Forelimb muscle (tissue), 1 donor: ENCODE measurements around the gene PPM1M. TPM values are rescaled to one million over a fixed set of nuclear protein-coding genes. Genes with fewer than 3 reads are reported as not detected.

Experiments used
- DNase-seq: peaks from one replicate; pipeline ENCODE4 v3.0.0-alpha.2; 2013; ENCODE audit warnings: low read depth
- polyA plus RNA-seq: library from polyadenylated mRNA; unstranded; fragments of 120-200 nt; gene quantifications from one replicate; pipeline ENCODE4 v1.2.1, GENCODE V29; 2013; ENCODE audit not compliant: insufficient read length

PPM1M gene
- polyA plus RNA-seq, 1 donor: 13.3 TPM

DNA sequence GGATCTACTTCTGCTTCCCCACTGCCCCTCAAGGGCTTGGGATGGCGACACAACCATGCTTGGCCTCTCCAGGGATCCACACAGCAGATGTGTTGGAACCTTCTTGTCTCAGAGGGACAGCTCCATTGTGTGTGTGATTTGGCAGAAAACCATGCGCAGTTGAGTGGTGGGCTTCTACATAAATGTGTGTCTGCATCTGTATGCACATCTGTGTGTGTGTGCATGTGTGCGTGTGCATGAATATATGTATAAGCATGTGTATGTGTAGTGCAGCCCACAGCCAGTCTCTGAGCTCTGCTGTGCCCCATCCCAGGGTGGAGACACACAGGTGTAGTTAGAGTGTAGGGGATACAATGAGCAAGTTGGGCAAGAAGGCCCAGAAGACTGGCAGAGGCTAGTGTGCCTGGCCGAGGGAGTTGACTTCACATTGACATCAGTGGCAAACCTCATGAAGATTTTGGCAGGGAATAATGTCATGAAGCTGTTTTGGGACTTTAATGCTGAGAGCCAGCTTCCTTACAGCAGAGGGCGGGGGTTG lies 50.2 kb downstream of the PPM1M start:
- no peak for DNase-seq

- no peak for DNase-seq
These were observed 51.9 kb downstream of the PPM1M start for GRCh38 chr3:52297242-52298148.

- DNase-seq: no peak
These were observed 52.9 kb downstream of the PPM1M start for GRCh38 chr3:52298149-52299098.

DNA sequence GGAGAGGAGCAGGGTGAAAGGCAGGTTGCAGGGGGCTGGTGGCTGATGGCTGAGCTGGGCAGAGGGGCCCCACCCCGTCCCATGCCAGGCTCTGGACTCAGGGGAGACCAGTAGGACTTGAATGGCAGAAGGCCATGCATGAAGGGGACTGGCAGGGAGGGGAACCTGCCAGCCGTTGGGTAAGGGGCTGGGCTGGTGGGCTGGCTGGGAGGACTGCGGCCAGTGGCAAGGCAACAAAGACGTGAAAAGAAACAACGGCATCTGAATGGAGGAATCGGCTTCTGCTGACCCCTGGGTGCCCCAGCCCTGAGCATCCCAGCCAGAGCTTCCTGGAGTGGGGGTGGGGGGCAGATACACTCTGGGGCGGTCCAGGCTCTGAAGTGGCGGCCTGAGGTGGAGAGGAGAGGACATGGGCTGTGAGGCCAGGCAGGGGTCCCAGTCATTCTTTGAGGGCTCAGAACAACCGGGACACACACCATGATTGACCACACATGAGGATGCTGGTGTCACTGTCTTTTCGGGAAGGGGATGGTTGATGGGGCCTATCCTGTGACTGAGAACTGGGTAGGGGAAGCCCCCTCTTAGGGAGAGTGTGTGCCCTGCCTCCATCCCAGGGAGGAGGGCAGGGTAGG lies 53.8 kb downstream of the PPM1M start:
- no peak for DNase-seq

Other genes with a start within 250 kb of the PPM1M start
- 3,323 TPM for gene RPL29, start 249.9 kb upstream of the PPM1M start, polyA plus RNA-seq
- 18.5 TPM for gene DUSP7, start 189.2 kb upstream of the PPM1M start, polyA plus RNA-seq
- 3.7 TPM for gene POC1A, start 91.3 kb upstream of the PPM1M start, polyA plus RNA-seq
- gene ALAS1, start 47.6 kb upstream of the PPM1M start, polyA plus RNA-seq: 31.2 TPM
- 0.44 TPM for gene TLR9, start 20.1 kb upstream of the PPM1M start, polyA plus RNA-seq
- gene TWF2, start 6.6 kb upstream of the PPM1M start, polyA plus RNA-seq: 22.3 TPM
- 80.2 TPM for gene WDR82, start 32.9 kb downstream of the PPM1M start, polyA plus RNA-seq
- 4.1 TPM for gene GLYCTK, start 42.1 kb downstream of the PPM1M start, polyA plus RNA-seq
- gene DNAH1, start 70.6 kb downstream of the PPM1M start, polyA plus RNA-seq: 5.6 TPM
- 47.5 TPM for gene BAP1, start 164.2 kb downstream of the PPM1M start, polyA plus RNA-seq
- gene PHF7, start 164.9 kb downstream of the PPM1M start, polyA plus RNA-seq: 9.7 TPM
- 14.1 TPM for gene SEMA3G, start 199.3 kb downstream of the PPM1M start, polyA plus RNA-seq
- gene TNNC1, start 208.3 kb downstream of the PPM1M start, polyA plus RNA-seq: 671 TPM
- gene NISCH, start 209.8 kb downstream of the PPM1M start, polyA plus RNA-seq: 64.7 TPM
- 37.3 TPM for gene STAB1, start 249.6 kb downstream of the PPM1M start, polyA plus RNA-seq